Measurements from ENCODE around the gene POLD2.
A peak's percentile ranks its signal among the peaks of the same experiment; 100 is the strongest.

The POLD2 gene

GRCh38 chr7:44112997-44113763 lies 10.2 kb downstream of the POLD2 start:
- no peak for DNase-seq

DNA sequence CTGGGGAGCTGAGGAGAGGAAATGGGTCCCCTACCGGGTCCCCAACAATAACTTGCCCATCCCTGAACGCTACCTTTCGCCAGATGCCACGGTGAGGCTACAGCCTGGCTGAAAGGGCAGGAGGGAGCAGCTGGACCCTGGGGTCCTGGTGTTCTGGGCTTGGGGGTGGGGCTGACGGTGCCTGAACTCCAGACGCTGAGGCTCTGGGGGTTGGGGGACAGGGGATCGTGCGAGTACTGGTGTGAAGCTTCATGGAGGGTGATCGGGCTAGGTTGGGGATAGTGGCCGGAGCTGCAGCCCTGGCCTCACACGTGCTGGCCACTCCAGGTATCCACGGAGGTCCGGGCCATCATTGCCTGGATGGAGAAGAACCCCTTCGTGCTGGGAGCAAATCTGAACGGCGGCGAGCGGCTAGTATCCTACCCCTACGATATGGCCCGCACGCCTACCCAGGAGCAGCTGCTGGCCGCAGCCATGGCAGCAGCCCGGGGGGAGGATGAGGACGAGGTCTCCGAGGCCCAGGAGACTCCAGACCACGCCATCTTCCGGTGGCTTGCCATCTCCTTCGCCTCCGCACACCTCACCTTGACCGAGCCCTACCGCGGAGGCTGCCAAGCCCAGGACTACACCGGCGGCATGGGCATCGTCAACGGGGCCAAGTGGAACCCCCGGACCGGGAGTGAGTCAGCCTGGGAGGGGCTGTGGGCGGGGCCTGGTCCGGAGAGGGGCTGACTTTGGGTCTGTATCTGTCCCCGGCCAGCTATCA lies 10.9 kb downstream of the POLD2 start:
- no peak for DNase-seq

- no peak for DNase-seq
Observed at GRCh38 chr7:44111761-44112160, 11.6 kb downstream of the POLD2 start.

DNA sequence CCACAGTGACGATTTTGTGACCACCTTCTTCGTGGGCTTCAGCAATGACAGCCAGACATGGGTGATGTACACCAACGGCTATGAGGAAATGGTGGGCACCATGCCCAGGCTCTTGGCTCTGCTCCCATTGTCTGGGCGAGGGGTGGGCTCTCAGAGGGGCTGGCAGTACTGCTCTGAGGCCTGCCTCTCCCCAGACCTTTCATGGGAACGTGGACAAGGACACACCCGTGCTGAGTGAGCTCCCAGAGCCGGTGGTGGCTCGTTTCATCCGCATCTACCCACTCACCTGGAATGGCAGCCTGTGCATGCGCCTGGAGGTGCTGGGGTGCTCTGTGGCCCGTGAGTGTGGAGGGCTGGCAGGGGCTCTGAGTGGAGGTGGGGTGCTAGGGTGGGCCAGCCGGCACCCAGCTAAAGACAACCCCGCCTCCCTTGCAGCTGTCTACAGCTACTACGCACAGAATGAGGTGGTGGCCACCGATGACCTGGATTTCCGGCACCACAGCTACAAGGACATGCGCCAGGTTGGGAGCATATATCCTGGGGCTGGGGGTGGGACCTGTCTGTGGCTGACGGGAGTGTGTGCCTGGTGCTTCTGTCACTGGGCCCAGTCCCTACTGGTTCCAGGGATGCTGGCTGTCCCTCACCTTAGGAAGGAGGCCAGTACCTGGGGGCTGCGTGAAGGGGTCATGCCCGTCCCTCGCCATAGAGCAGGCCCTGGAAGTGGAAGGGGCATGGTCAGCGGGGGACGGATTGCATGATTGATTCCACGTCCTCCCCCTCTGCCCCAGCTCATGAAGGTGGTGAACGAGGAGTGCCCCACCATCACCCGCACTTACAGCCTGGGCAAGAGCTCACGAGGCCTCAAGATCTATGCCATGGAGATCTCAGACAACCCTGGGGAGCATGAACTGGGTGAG lies 12.4 kb downstream of the POLD2 start:
- DNase-seq, result no peak

- no peak for DNase-seq
Observed at GRCh38 chr7:44109991-44110390, 13.4 kb downstream of the POLD2 start.

- no peak for DNase-seq
Observed at GRCh38 chr7:44108768-44109750, 14.3 kb downstream of the POLD2 start.

- no peak for DNase-seq
Observed at GRCh38 chr7:44107961-44108767, 15.2 kb downstream of the POLD2 start.

DNA sequence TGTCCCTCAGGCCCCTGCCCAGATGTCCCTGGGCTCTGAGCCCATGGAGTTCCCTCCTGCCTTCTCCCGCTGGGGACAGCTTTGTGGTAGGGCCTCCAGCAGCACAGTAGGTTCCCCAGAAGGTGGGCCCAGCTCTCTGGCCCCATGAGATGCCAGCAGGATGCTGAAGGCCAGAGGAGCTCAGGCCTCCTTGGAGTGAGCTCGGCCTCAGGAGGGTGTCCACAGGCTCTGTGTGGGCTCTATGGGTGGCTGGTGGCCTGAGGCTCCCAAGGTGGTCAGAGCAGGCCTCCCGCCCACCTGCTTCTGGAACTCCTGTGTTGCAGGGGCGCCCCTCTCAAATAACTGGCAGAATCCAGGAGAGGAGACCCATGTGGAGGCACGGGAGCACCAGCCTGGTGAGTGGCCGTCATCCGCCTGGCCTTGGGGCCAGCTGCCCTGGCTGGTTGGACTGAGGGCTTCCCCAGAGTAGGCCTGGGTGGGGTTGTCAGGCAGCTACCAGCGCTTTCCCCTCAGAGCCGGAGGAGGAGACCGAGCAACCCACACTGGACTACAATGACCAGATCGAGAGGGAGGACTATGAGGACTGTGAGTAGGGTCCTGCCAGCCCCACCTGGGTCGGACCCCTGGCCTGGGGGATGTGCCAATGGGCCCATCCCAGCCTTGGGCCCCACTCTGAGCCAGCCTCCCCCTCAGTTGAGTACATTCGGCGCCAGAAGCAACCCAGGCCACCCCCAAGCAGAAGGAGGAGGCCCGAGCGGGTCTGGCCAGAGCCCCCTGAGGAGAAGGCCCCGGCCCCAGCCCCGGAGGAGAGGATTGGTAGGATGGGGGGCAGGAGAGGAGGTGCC lies 16.0 kb downstream of the POLD2 start:
- no peak for DNase-seq

- no peak for DNase-seq
Observed at GRCh38 chr7:44106311-44107065, 16.9 kb downstream of the POLD2 start.

- no peak for DNase-seq
Observed at GRCh38 chr7:44105832-44106231, 17.5 kb downstream of the POLD2 start.

DNA sequence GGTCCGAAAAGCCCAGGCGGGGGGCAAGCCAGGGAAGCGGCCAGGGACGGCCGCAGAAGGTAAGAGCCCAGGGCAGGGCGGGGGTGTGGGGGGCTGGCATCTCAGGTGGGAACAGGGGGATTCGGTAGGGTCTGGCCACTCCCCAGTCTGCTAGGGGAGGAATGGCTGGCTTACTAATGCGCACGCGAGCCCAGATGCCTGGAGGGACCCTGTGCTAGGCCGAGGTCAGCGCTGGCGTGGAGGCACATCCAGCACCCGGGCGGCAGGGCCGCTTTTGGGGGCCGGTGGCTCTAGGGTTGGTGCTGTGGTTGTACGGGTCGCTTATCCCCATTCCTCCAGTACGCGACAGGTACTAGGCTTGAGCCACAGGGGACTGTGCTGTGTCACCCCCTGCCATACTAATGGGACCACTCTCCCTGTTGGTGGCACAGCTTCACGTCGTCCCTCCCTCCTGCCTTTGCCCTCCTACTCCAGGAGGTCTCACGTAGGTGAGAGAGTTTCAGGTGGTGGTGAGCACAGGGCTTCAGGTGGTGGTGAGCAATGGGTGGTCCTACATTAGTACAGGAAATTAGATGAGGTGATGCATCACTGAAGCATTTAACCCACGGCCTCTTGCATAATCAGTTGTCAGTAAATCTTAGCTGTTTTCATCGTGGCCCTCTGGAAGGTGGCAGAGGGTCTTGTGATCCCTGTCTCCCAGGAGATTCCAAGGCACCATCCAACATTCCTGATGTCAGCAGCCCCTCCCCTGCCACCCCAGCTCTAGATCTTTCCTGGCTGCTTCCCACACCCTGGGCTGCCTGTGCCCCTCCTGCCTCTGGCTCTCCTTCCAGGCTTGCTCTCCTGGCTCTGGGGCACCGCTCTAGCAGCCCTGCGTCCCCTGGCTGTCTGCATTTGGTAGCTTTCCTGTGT lies 18.2 kb downstream of the POLD2 start:
- DNase-seq, result peak; percentile 78

- peak; percentile 19 for DNase-seq
Observed at GRCh38 chr7:44103923-44104859, 19.2 kb downstream of the POLD2 start, which contains the start of gene AEBP1. Gene AEBP1 (plus strand): TSS chr7:44104345. CDS start chr7:44104666, 321 bp downstream.

- no peak for DNase-seq
Observed at GRCh38 chr7:44103566-44103922, 19.8 kb downstream of the POLD2 start.

- DNase-seq, result no peak
Observed at GRCh38 chr7:44102846-44103565, 20.3 kb downstream of the POLD2 start.

- DNase-seq, result peak; percentile 77
Observed at GRCh38 chr7:44101966-44102845, 21.1 kb downstream of the POLD2 start.

All from fibroblast of skin of right quadriceps (primary cell).